GM12891 (cell line): ENCODE data around the gene NDUFA6.
"Not testable (repeated sequence)": the region's sequence is repeated elsewhere in the genome, so short reads cannot be mapped to it uniquely, and the experiment has no call there.

Experiments
- DNase-seq: peaks from one replicate; pipeline ENCODE4 v3.0.0; 2011; ENCODE audit warnings: low spot score; ENCODE audit not compliant: insufficient read length
- FAIRE-seq: peaks from 2 replicates; lab custom pipeline; 2011; peaks lifted over from hg19 to GRCh38; lab: Jason Lieb, UNC
- PAX5 ChIP-seq: IDR thresholded peaks from 2 replicates; pipeline ENCODE4 v1.6.1; 2011; ENCODE audit warnings: low read length, moderate library complexity, mild to moderate bottlenecking; ENCODE audit not compliant: insufficient read depth, severe bottlenecking
- POLR2A ChIP-seq: IDR thresholded peaks from 2 replicates; pipeline ENCODE4 v1.6.1; 2011; ENCODE audit warnings: low read depth, low read length, control low read depth
- POLR2AphosphoS5 ChIP-seq: IDR thresholded peaks from 2 replicates; pipeline ENCODE4 v1.6.1; 2011; ENCODE audit warnings: low read depth, low read length, control low read depth
- POU2F2 ChIP-seq: IDR thresholded peaks from 2 replicates; pipeline ENCODE4 v1.6.1; 2011; ENCODE audit warnings: low read depth, mild to moderate bottlenecking, control low read depth, low read length, moderate library complexity
- SPI1 ChIP-seq: IDR thresholded peaks from 2 replicates; pipeline ENCODE4 v1.6.1; 2011; ENCODE audit warnings: low read depth, low read length, control low read depth
- TAF1 ChIP-seq: IDR thresholded peaks from 2 replicates; pipeline ENCODE4 v1.6.1; 2011; ENCODE audit warnings: low read depth, low read length, control low read depth

The NDUFA6 gene

GRCh38 chr22:42127606-42128005, 37.0 kb upstream of the NDUFA6 start:
- no peak for TF ChIP-seq TAF1
- TF ChIP-seq PAX5, result no peak
- no peak for TF ChIP-seq POLR2A
- no peak for TF ChIP-seq POU2F2
- no peak for TF ChIP-seq POLR2AphosphoS5
- TF ChIP-seq SPI1, result no peak
- DNase-seq (no peak), FAIRE-seq (no peak)

- DNase-seq, result not testable (repeated sequence)
- FAIRE-seq, result peak; percentile 99
These were observed 33.0 kb upstream of the NDUFA6 start for GRCh38 chr22:42123529-42123928.

- DNase-seq, result not testable (repeated sequence)
- FAIRE-seq, result peak; percentile 81
- TF ChIP-seq SPI1, result 0 out of 2 replicates have a peak, but pooled peaks have one; percentile 3
These were observed 29.9 kb upstream of the NDUFA6 start for GRCh38 chr22:42120231-42121021.

- DNase-seq (no peak), FAIRE-seq (no peak)
- TF ChIP-seq TAF1, result no peak
- no peak for TF ChIP-seq POU2F2
- no peak for TF ChIP-seq PAX5
- TF ChIP-seq SPI1, result no peak
- no peak for TF ChIP-seq POLR2AphosphoS5
- no peak for TF ChIP-seq POLR2A
These were observed 26.4 kb upstream of the NDUFA6 start for GRCh38 chr22:42116848-42117424.

DNA sequence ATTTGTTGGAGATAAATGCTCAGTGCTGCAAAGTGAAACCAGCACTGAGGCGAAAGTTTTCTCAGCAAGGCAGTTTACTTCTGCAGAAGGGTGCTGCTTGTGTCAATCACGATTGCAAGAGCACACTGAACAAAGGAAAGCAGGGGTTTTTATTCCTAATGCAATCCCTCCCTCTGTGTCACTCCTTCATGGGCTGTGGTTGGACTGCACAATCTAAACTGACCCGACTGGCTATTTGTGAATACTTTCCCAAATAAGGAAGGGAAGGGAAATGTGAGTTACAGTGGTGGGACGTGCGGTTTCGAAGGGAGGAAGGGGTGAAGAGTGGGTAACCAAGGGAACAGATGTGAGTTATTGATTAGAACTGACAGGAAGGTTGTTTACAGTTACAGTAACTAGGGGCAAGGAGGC, 24.9 kb upstream of the NDUFA6 start:
- FAIRE-seq, result peak; percentile 73
- DNase-seq, result not testable (repeated sequence)

GRCh38 chr22:42114721-42115120, 24.1 kb upstream of the NDUFA6 start:
- FAIRE-seq (no peak), DNase-seq (no peak)
- TF ChIP-seq PAX5 (no peak), SPI1 (no peak), TAF1 (no peak), POLR2A (no peak), POU2F2 (no peak), POLR2AphosphoS5 (no peak)

DNA sequence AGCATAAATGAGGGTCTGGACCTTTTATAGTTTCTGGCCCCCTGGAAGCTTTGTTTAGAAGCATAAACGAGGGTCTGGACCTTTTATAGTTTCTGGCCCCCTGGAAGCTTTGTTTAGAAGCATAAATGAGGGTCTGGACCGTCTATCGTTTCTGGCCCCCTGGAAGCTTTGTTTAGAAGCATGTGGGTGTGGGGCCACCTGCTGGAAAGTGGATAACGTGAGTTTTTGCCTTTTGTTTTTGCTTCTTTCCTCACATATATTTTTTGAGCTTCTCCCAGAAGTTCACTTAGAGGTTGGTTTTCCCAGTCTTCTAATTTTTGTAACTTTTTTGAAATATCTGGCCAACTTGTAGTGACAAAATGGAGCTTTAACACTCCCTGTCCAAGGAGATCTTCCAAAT, 22.2 kb upstream of the NDUFA6 start:
- DNase-seq, FAIRE-seq: not testable (repeated sequence)

DNA sequence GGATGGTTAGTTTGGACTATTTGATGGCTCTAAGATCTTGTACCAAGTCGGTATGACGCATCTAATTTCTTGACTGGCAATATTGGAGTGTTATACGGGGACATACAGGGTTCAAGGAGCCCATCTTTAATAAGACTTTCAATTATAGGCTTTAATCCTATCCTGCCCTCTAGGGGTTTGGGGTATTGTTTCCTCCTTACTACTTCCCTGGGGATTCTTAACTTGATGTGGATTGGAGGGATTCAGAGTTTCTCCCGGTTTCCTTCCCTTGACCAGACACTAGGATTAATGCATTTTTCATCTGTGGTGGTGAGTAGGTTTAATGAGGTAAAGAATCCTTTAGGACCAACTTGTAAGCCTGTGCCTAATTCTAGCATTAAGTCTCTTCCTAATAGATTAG, 21.2 kb upstream of the NDUFA6 start:
- FAIRE-seq, result no peak
- no peak for DNase-seq
- TF ChIP-seq TAF1 (no peak), PAX5 (no peak)

GRCh38 chr22:42108848-42109247, 18.3 kb upstream of the NDUFA6 start:
- no peak for DNase-seq
- no peak for FAIRE-seq
- no peak for TF ChIP-seq PAX5
- TF ChIP-seq POLR2A, result no peak
- TF ChIP-seq POLR2AphosphoS5, result no peak
- TF ChIP-seq SPI1, result no peak
- TF ChIP-seq TAF1, result no peak
- no peak for TF ChIP-seq POU2F2

GRCh38 chr22:42104332-42104860, 13.8 kb upstream of the NDUFA6 start:
- DNase-seq, FAIRE-seq: not testable (repeated sequence)

- DNase-seq, result no peak
- FAIRE-seq, result no peak
- TF ChIP-seq TAF1, result no peak
These were observed 10.6 kb upstream of the NDUFA6 start for GRCh38 chr22:42101199-42101598.
